CD4-positive, alpha-beta T cell treated with Interleukin-15 for 1 hour (primary cell): ENCODE measurements around the gene MARK2.
A peak's percentile ranks its signal among the peaks of the same experiment; 100 is the strongest.
"Not testable (repeated sequence)": the region's sequence is repeated elsewhere in the genome, so short reads cannot be mapped to it uniquely, and the experiment has no call there.

Experiments used
- DNase-seq: peaks from one replicate; pipeline ENCODE4 v3.0.0-alpha.2; 2020

Gene MARK2

GRCh38 chr11:63838678-63839507 is at the start of gene MARK2:
MARK2 (plus strand) TSS chr11:63839110; CDS start chr11:63839507, 397 bp downstream.
- peak; percentile 98 for DNase-seq

- DNase-seq = no peak
Observed at GRCh38 chr11:63791495-63792167, 47.3 kb upstream of the MARK2 start.

- DNase-seq = no peak
Observed at GRCh38 chr11:63793161-63793560, 45.7 kb upstream of the MARK2 start.

GRCh38 chr11:63795066-63795465 is 43.8 kb upstream of the MARK2 start:
- no peak for DNase-seq

- DNase-seq = no peak
Observed at GRCh38 chr11:63800921-63801320, 38.0 kb upstream of the MARK2 start.

- no peak for DNase-seq
Observed at GRCh38 chr11:63802637-63803414, 36.1 kb upstream of the MARK2 start.

- DNase-seq = no peak
Observed at GRCh38 chr11:63804259-63804658, 34.7 kb upstream of the MARK2 start.

- DNase-seq = no peak
Observed at GRCh38 chr11:63805844-63806415, 33.0 kb upstream of the MARK2 start.

- DNase-seq = not testable (repeated sequence)
Observed at GRCh38 chr11:63810383-63810782, 28.5 kb upstream of the MARK2 start.

- DNase-seq = no peak
Observed at GRCh38 chr11:63811522-63811921, 27.4 kb upstream of the MARK2 start.

- DNase-seq = peak; percentile 71
Observed at GRCh38 chr11:63813035-63813562, 25.8 kb upstream of the MARK2 start, which contains the start of gene SPINDOC. SPINDOC (plus strand) TSS chr11:63813456; CDS start chr11:63813687, 231 bp downstream.

- DNase-seq = peak; percentile 35
Observed at GRCh38 chr11:63813563-63814382, 25.1 kb upstream of the MARK2 start.

- DNase-seq = no peak
Observed at GRCh38 chr11:63814383-63814736, 24.6 kb upstream of the MARK2 start.

GRCh38 chr11:63816166-63816565 is 22.7 kb upstream of the MARK2 start:
- DNase-seq = no peak

GRCh38 chr11:63816732-63817131 is 22.2 kb upstream of the MARK2 start:
- DNase-seq = no peak

GRCh38 chr11:63817758-63818498 is 21.0 kb upstream of the MARK2 start:
- no peak for DNase-seq

- DNase-seq = no peak
Observed at GRCh38 chr11:63818609-63819008, 20.3 kb upstream of the MARK2 start.

GRCh38 chr11:63821411-63821810 is 17.5 kb upstream of the MARK2 start:
- DNase-seq = no peak

GRCh38 chr11:63826471-63827190 is 12.3 kb upstream of the MARK2 start:
- DNase-seq = no peak

GRCh38 chr11:63829823-63830489 is 9.0 kb upstream of the MARK2 start:
- DNase-seq = no peak
